Measurements from ENCODE around the gene CEP112.
"Not testable (repeated sequence)": the region's sequence is repeated elsewhere in the genome, so short reads cannot be mapped to it uniquely, and the experiment has no call there.

The CEP112 gene

GRCh38 chr17:66149562-66149961, 42.4 kb downstream of the CEP112 start:
- DNase-seq = no peak

GRCh38 chr17:66146394-66146793, 45.5 kb downstream of the CEP112 start:
- no peak for DNase-seq

GRCh38 chr17:66143657-66144282, 48.2 kb downstream of the CEP112 start:
- no peak for DNase-seq

GRCh38 chr17:66142428-66142827, 49.5 kb downstream of the CEP112 start:
- no peak for DNase-seq

GRCh38 chr17:66138120-66138519, 53.8 kb downstream of the CEP112 start:
- no peak for DNase-seq

GRCh38 chr17:66135896-66136295, 56.0 kb downstream of the CEP112 start:
- no peak for DNase-seq

GRCh38 chr17:66135219-66135618, 56.7 kb downstream of the CEP112 start:
- DNase-seq = no peak

GRCh38 chr17:66129759-66130158, 62.2 kb downstream of the CEP112 start:
- no peak for DNase-seq

GRCh38 chr17:66126231-66126630, 65.7 kb downstream of the CEP112 start:
- DNase-seq = no peak

- DNase-seq = no peak
Measured at GRCh38 chr17:66123163-66123562, 68.8 kb downstream of the CEP112 start.

GRCh38 chr17:66115246-66115645, 76.7 kb downstream of the CEP112 start:
- DNase-seq = no peak

GRCh38 chr17:66114609-66115008, 77.3 kb downstream of the CEP112 start:
- DNase-seq = no peak

GRCh38 chr17:66107731-66108130, 84.2 kb downstream of the CEP112 start:
- DNase-seq = no peak

GRCh38 chr17:66098040-66098439, 93.9 kb downstream of the CEP112 start:
- DNase-seq = no peak

- no peak for DNase-seq
Measured at GRCh38 chr17:66094727-66095126, 97.2 kb downstream of the CEP112 start.

- no peak for DNase-seq
Measured at GRCh38 chr17:66091445-66092080, 100.4 kb downstream of the CEP112 start.

GRCh38 chr17:66089764-66090163, 102.2 kb downstream of the CEP112 start:
- DNase-seq = no peak

- DNase-seq = no peak
Measured at GRCh38 chr17:66088173-66088572, 103.8 kb downstream of the CEP112 start.

- no peak for DNase-seq
Measured at GRCh38 chr17:66087073-66087472, 104.9 kb downstream of the CEP112 start.

- no peak for DNase-seq
Measured at GRCh38 chr17:66085221-66085620, 106.7 kb downstream of the CEP112 start.

- not testable (repeated sequence) for DNase-seq
Measured at GRCh38 chr17:66080670-66081069, 111.3 kb downstream of the CEP112 start.

GRCh38 chr17:66076546-66077190, 115.3 kb downstream of the CEP112 start:
- DNase-seq = no peak

GRCh38 chr17:66073384-66073783, 118.5 kb downstream of the CEP112 start:
- DNase-seq = no peak

GRCh38 chr17:66063686-66064085, 128.2 kb downstream of the CEP112 start:
- DNase-seq = no peak

All from CD4-positive, alpha-beta T cell treated with Interferon gamma for 1 hour (primary cell).